ENCODE data around the gene TAF7L.

GRCh38 chrX:101219864-101220346 is 71.2 kb downstream of the TAF7L start:
- TF ChIP-seq EZH2 (IDR thresholded peaks at IDR 0.05; ENCODE audit: low read length, unreplicated experiment), result no peak
- TF ChIP-seq CTCF (conservative IDR thresholded peaks at IDR 0.05; ENCODE audit: low read depth, low read length), result no peak

Measured in PC-3 (cell line).